Endodermal cell (in vitro differentiated cells): ENCODE results near the gene DCTPP1. TPM values are rescaled to one million over a fixed set of nuclear protein-coding genes. Genes with fewer than 3 reads are reported as not detected.

Source experiments
- DNase-seq: peaks from one replicate; pipeline ENCODE4 v3.0.0-alpha.2; 2017
- H3K27ac ChIP-seq: 2 replicates; pipeline ENCODE4 v1.5.1; 2013; ENCODE audit warnings: mild to moderate bottlenecking, low read depth, low read length, moderate library complexity
- H3K27me3 ChIP-seq: 2 replicates; pipeline ENCODE4 v1.6.1; 2013; ENCODE audit warnings: mild to moderate bottlenecking, low read length, moderate library complexity; ENCODE audit not compliant: insufficient read depth, control insufficient read depth, poor library complexity, severe bottlenecking
- H3K36me3 ChIP-seq: 2 replicates; pipeline ENCODE4 v1.7.0; 2013; ENCODE audit warnings: mild to moderate bottlenecking, low read length, moderate library complexity; ENCODE audit not compliant: control insufficient read depth, insufficient read depth
- H3K4me1 ChIP-seq: one replicate; pipeline ENCODE4 v1.7.0; 2013; ENCODE audit warnings: low read length; ENCODE audit not compliant: control insufficient read depth, insufficient read depth
- H3K4me3 ChIP-seq: 2 replicates; pipeline ENCODE4 v1.5.1; 2013; ENCODE audit warnings: mild to moderate bottlenecking, low read length, moderate library complexity
- H3K9ac ChIP-seq: 2 replicates; pipeline ENCODE4 v1.6.1; 2013; ENCODE audit warnings: mild to moderate bottlenecking, low read length, moderate library complexity; ENCODE audit not compliant: poor library complexity, severe bottlenecking; ENCODE audit errors: extremely low read depth
- H3K9me3 ChIP-seq: 2 replicates; pipeline ENCODE4 v1.6.1; 2013; ENCODE audit warnings: mild to moderate bottlenecking, low read length, moderate library complexity; ENCODE audit not compliant: control insufficient read depth
- H3K27ac Mint-ChIP-seq: 2 replicates; pipeline ENCODE4 v1.8.0; 2020; ENCODE audit warnings: mixed read lengths
- H3K27me3 Mint-ChIP-seq: 2 replicates; pipeline ENCODE4 v1.8.0; 2021; ENCODE audit warnings: mild to moderate bottlenecking, mixed read lengths; ENCODE audit not compliant: insufficient read depth
- H3K36me3 Mint-ChIP-seq: 2 replicates; pipeline ENCODE4 v1.8.0; 2020; ENCODE audit warnings: low read depth, mixed read lengths
- H3K4me1 Mint-ChIP-seq: 2 replicates; pipeline ENCODE4 v1.8.0; 2020; ENCODE audit warnings: mixed read lengths
- H3K4me3 Mint-ChIP-seq: 2 replicates; pipeline ENCODE4 v1.8.0; 2020; ENCODE audit warnings: mild to moderate bottlenecking, moderate library complexity, mixed read lengths
- H3K9me3 Mint-ChIP-seq: 2 replicates; pipeline ENCODE4 v1.8.0; 2020; ENCODE audit warnings: mild to moderate bottlenecking, mixed read lengths
- WGBS, 2 experiments: methylation state at CpG; one replicate each; pipeline versions ENCODE4 v1.1.5 to v1.1.7; 2013; ENCODE audit warnings: missing lambda C conversion rate in 2 of 2, mixed read lengths in 1 of 2; ENCODE audit not compliant: insufficient coverage in 1 of 2, insufficient read length in 1 of 2; 5-methylcytosine and 5-hydroxymethylcytosine counted together
- total RNA-seq, 2 donors: library from RNA; stranded (reverse); fragmentation: NEBNext Ultra II Directional in 1 of 2; extraction: Animal tissue kit (Norgen Biotek cat#: 25700) in 1 of 2; gene quantifications; 2 replicates in 1 of 2; 3 replicates in 1 of 2; pipeline ENCODE4 v1.2.1, GENCODE V29; 2021
- TF ChIP-seq, protein P1 (sequence below): fragments of 200-600 bp; sonication (generic); conservative IDR thresholded peaks from 2 replicates; pipeline ENCODE4 v1.5.0; 2021; ENCODE audit warnings: antibody characterized with exemption, mild to moderate bottlenecking

DCTPP1 gene
- total RNA-seq, 2 donors from 2014 or later, result 54.8 to 61.9 TPM

- no peaks in the 10 kb centered on the region for H3K9me3 Mint-ChIP-seq
- H3K36me3 Mint-ChIP-seq, result peaks cover 14% of the 10 kb centered on the region
- H3K4me3 Mint-ChIP-seq, result peak overlapping the region; percentile 65
- Histone ChIP-seq H3K4me3 (no peak overlapping the region), H3K36me3 (peaks cover 17% of the 10 kb centered on the region), H3K4me1 (no peaks in the 10 kb centered on the region), H3K9ac (no peak overlapping the region), H3K27me3 (no peaks in the 10 kb centered on the region), H3K9me3 (no peaks in the 10 kb centered on the region), H3K27ac (peak overlapping the region; percentile 99)
- peaks cover 15% of the 10 kb centered on the region for H3K27me3 Mint-ChIP-seq
- H3K4me1 Mint-ChIP-seq, result peaks cover 21% of the 10 kb centered on the region
- 89 to 91% methylated on average over 7 to 8 of the region's 8 CpGs for WGBS, 2 experiments
- H3K27ac Mint-ChIP-seq, result peak overlapping the region; percentile 84
- no peak for DNase-seq
- TF ChIP-seq, protein P1, sequence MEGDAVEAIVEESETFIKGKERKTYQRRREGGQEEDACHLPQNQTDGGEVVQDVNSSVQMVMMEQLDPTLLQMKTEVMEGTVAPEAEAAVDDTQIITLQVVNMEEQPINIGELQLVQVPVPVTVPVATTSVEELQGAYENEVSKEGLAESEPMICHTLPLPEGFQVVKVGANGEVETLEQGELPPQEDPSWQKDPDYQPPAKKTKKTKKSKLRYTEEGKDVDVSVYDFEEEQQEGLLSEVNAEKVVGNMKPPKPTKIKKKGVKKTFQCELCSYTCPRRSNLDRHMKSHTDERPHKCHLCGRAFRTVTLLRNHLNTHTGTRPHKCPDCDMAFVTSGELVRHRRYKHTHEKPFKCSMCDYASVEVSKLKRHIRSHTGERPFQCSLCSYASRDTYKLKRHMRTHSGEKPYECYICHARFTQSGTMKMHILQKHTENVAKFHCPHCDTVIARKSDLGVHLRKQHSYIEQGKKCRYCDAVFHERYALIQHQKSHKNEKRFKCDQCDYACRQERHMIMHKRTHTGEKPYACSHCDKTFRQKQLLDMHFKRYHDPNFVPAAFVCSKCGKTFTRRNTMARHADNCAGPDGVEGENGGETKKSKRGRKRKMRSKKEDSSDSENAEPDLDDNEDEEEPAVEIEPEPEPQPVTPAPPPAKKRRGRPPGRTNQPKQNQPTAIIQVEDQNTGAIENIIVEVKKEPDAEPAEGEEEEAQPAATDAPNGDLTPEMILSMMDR, result no peak
Observed at GRCh38 chr16:30401768-30402425, 27.9 kb downstream of the DCTPP1 start.

GRCh38 chr16:30399435-30400186 lies 30.2 kb downstream of the DCTPP1 start:
- Histone ChIP-seq H3K4me1 (no peaks in the 10 kb centered on the region), H3K27me3 (no peaks in the 10 kb centered on the region), H3K27ac (peak overlapping the region; percentile 99), H3K4me3 (peak overlapping the region; percentile 73), H3K36me3 (peaks cover 25% of the 10 kb centered on the region), H3K9ac (peak overlapping the region; percentile 84), H3K9me3 (no peaks in the 10 kb centered on the region)
- peaks cover 12% of the 10 kb centered on the region for H3K27me3 Mint-ChIP-seq
- H3K4me3 Mint-ChIP-seq, result peak overlapping the region; percentile 65
- TF ChIP-seq, protein P1, result no peak
- peaks cover 27% of the 10 kb centered on the region for H3K4me1 Mint-ChIP-seq
- H3K36me3 Mint-ChIP-seq, result peaks cover 16% of the 10 kb centered on the region
- peak overlapping the region; percentile 97 for H3K27ac Mint-ChIP-seq
- WGBS, 2 experiments, result 22 to 35% methylated on average over 9 to 12 of the region's 12 CpGs
- peak; percentile 59 for DNase-seq
- H3K9me3 Mint-ChIP-seq, result no peaks in the 10 kb centered on the region

DNA sequence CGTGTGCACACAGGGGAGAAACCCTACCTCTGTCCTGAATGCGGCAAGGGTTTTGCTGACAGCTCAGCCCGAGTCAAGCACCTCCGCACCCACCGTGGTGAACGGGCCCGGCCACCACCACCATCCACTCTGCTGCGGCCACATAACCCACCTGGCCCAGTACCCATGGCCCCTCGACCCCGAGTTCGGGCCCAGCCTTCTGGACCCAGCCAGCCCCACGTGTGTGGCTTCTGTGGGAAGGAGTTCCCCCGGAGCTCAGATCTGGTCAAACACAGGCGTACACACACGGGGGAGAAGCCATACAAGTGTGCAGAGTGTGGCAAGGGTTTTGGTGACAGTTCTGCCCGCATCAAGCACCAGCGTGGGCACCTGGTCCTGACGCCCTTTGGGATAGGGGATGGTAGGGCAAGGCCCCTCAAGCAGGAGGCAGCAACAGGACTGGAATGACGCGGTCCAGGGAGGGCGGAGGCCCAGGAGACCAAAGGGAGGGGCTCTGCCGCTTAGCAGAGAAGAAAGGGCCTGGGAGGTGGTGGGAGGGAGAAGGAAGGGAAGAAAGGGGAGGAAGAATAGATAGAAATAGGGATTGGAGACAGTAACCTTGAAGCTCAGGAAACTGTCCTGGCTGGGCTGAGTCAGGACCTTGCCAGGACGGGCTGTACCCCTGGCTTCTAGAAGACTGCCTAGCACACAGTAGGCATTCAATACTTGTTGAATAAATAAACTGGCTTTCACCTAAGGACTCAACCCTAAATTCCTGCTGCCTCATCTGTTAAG lies 31.0 kb downstream of the DCTPP1 start:
- peak overlapping the region; percentile 73 for H3K4me3 ChIP-seq

More for the DNA sequence above, 31.0 kb downstream of the DCTPP1 start:
- Mint-ChIP-seq H3K27me3 (peaks cover 7% of the 10 kb centered on the region), H3K9me3 (no peaks in the 10 kb centered on the region), H3K4me3 (peak overlapping the region; percentile 65), H3K27ac (peak overlapping the region; percentile 97), H3K4me1 (peaks cover 35% of the 10 kb centered on the region), H3K36me3 (peaks cover 16% of the 10 kb centered on the region)
- Histone ChIP-seq H3K27me3 (no peaks in the 10 kb centered on the region), H3K9ac (no peak overlapping the region), H3K9me3 (no peaks in the 10 kb centered on the region), H3K27ac (peak overlapping the region; percentile 99), H3K36me3 (peaks cover 25% of the 10 kb centered on the region), H3K4me1 (no peaks in the 10 kb centered on the region)
- TF ChIP-seq, protein P1, result no peak
- peak; percentile 69 for DNase-seq
- WGBS, 2 experiments, result 87 to 88% methylated on average over 22 to 23 of the region's 23 CpGs
